ENCODE results near the gene ERBB2. TPM values are rescaled to one million over a fixed set of nuclear protein-coding genes. Genes with fewer than 3 reads are reported as not detected.

ERBB2 gene
- total RNA-seq, 2 donors from 2014 or later, result 88.1 to 94.7 TPM

GRCh38 chr17:39765766-39766165 is 65.9 kb downstream of the ERBB2 start:
- H3K27me3 ChIP-seq (replicated peaks; ENCODE audit: insufficient read depth), result no peaks in the 10 kb centered on the region
- no peak for DNase-seq (ENCODE audit: low spot score)
- ATAC-seq (ENCODE audit: insufficient number of reproducible peaks, low FRiP score, low read depth), result no peak

GRCh38 chr17:39767147-39767546 is 67.3 kb downstream of the ERBB2 start:
- ATAC-seq (ENCODE audit: insufficient number of reproducible peaks, low FRiP score, low read depth), result no peak
- Histone ChIP-seq H3K36me3 (no peaks in the 10 kb centered on the region), H3K9me3 (no peaks in the 10 kb centered on the region)

More at GRCh38 chr17:39765766-39766165, 65.9 kb downstream of the ERBB2 start:
- Histone ChIP-seq H3K4me3 (no peak overlapping the region), H3K9me3 (no peaks in the 10 kb centered on the region), H3K27ac (no peak overlapping the region), H3K4me1 (ENCODE audit: control insufficient read depth in 1 of 2, low read depth in 2 of 2) (no peaks in the 10 kb centered on the region), H3K36me3 (no peaks in the 10 kb centered on the region)
- TF ChIP-seq CTCF (IDR thresholded peaks at IDR 0.05), result no peak

GRCh38 chr17:39769974-39770587 is 70.2 kb downstream of the ERBB2 start:
- Histone ChIP-seq H3K27ac (no peak overlapping the region), H3K4me3 (no peak overlapping the region), H3K36me3 (no peaks in the 10 kb centered on the region), H3K27me3 (replicated peaks; ENCODE audit: insufficient read depth) (no peaks in the 10 kb centered on the region), H3K4me1 (ENCODE audit: control insufficient read depth in 1 of 2, low read depth in 2 of 2) (no peaks in the 10 kb centered on the region), H3K9me3 (no peaks in the 10 kb centered on the region)
- TF ChIP-seq CTCF (IDR thresholded peaks at IDR 0.05), result no peak
- DNase-seq (ENCODE audit: low spot score), result no peak
- ATAC-seq (ENCODE audit: insufficient number of reproducible peaks, low FRiP score, low read depth), result no peak

More at GRCh38 chr17:39767147-39767546, 67.3 kb downstream of the ERBB2 start:
- TF ChIP-seq CTCF (IDR thresholded peaks at IDR 0.05), result no peak
- H3K4me1 ChIP-seq (ENCODE audit: control insufficient read depth in 1 of 2, low read depth in 2 of 2), result no peaks in the 10 kb centered on the region
- H3K27me3 ChIP-seq (replicated peaks; ENCODE audit: insufficient read depth), result no peaks in the 10 kb centered on the region
- no peak overlapping the region for H3K27ac ChIP-seq
- no peak overlapping the region for H3K4me3 ChIP-seq
- no peak for DNase-seq (ENCODE audit: low spot score)

GRCh38 chr17:39772415-39772814 is 72.6 kb downstream of the ERBB2 start:
- Histone ChIP-seq H3K27me3 (replicated peaks; ENCODE audit: insufficient read depth) (no peaks in the 10 kb centered on the region), H3K4me3 (no peak overlapping the region), H3K9me3 (no peaks in the 10 kb centered on the region), H3K27ac (no peak overlapping the region), H3K4me1 (ENCODE audit: control insufficient read depth in 1 of 2, low read depth in 2 of 2) (no peaks in the 10 kb centered on the region), H3K36me3 (no peaks in the 10 kb centered on the region)
- ATAC-seq (ENCODE audit: insufficient number of reproducible peaks, low FRiP score, low read depth) (no peak), DNase-seq (ENCODE audit: low spot score) (no peak)
- no peak for TF ChIP-seq CTCF (IDR thresholded peaks at IDR 0.05)

GRCh38 chr17:39772987-39773934 is 73.4 kb downstream of the ERBB2 start:
- no peak overlapping the region for H3K27ac ChIP-seq

More at GRCh38 chr17:39772987-39773934, 73.4 kb downstream of the ERBB2 start:
- TF ChIP-seq CTCF (IDR thresholded peaks at IDR 0.05), result no peak
- Histone ChIP-seq H3K4me3 (no peak overlapping the region), H3K9me3 (no peaks in the 10 kb centered on the region), H3K27me3 (replicated peaks; ENCODE audit: insufficient read depth) (no peaks in the 10 kb centered on the region), H3K4me1 (ENCODE audit: control insufficient read depth in 1 of 2, low read depth in 2 of 2) (no peaks in the 10 kb centered on the region), H3K36me3 (no peaks in the 10 kb centered on the region)
- DNase-seq (ENCODE audit: low spot score), result no peak
- no peak for ATAC-seq (ENCODE audit: insufficient number of reproducible peaks, low FRiP score, low read depth)

Measured in thoracic aorta (tissue), 2 donors.